Psoas muscle (tissue), 8 donors: ENCODE measurements around the gene GRM5. TPM values are rescaled to one million over a fixed set of nuclear protein-coding genes. Genes with fewer than 3 reads are reported as not detected.
"Not testable (repeated sequence)": the region's sequence is repeated elsewhere in the genome, so short reads cannot be mapped to it uniquely, and the experiment has no call there.

Experiments used
- ATAC-seq, 4 donors: fragments of 200-7000 bp; cut with Tn5 transposase; one replicate each; pipeline ENCODE4 v1.9.1; 2020; ENCODE audit warnings: moderate library complexity in 3 of 4, mild to moderate bottlenecking in 2 of 4
- DNase-seq, 2 donors: peaks; one replicate each; pipeline ENCODE4 v3.0.0-alpha.2; 2020
- H3K27ac ChIP-seq: fragments of 200-600 bp; one replicate; pipeline ENCODE4 v1.8.0; 2022
- H3K27me3 ChIP-seq, 3 donors: fragments of 200-600 bp in 1 of 3; one replicate each; pipeline versions ENCODE4 v1.6.1 to v1.8.0; 2013 to 2022; ENCODE audit warnings: low read length in 2 of 3, mild to moderate bottlenecking in 2 of 3, moderate library complexity in 1 of 3; ENCODE audit not compliant: insufficient read depth in 3 of 3
- H3K36me3 ChIP-seq, 2 donors: fragments of 200-600 bp in 1 of 2; one replicate each; pipeline versions ENCODE4 v1.6.1 to v1.8.0; 2013 to 2022; ENCODE audit warnings: low read depth in 1 of 2, mild to moderate bottlenecking in 1 of 2, moderate library complexity in 1 of 2; ENCODE audit not compliant: insufficient read depth in 1 of 2
- H3K4me1 ChIP-seq: fragments of 200-600 bp; one replicate; pipeline ENCODE4 v1.8.0; 2022
- H3K4me3 ChIP-seq: fragments of 200-600 bp; one replicate; pipeline ENCODE4 v1.8.0; 2022; ENCODE audit warnings: mild to moderate bottlenecking
- H3K9me3 ChIP-seq: fragments of 200-600 bp; one replicate; pipeline ENCODE4 v1.8.0; 2022
- CTCF ChIP-seq: fragments of 200-600 bp; IDR thresholded peaks from one replicate; pipeline ENCODE4 v1.8.0; 2022; ENCODE audit warnings: antibody characterized with exemption
- WGBS, 3 donors: extraction: QIAGEN DNeasy Blood & Tissue Kit; methylation state at CpG; one replicate each; pipeline versions ENCODE4 v1.1.6 to v1.1.7; 2013; 5-methylcytosine and 5-hydroxymethylcytosine counted together
- intact Hi-C, 2 donors: fragments of 100-400 bp; cut with DNase I; formaldehyde crosslinking; loops; one replicate each; pipeline versions ENCODE4 v1.11.0 to v1.14.2; 2022
- polyA plus RNA-seq, 3 donors: library from polyadenylated mRNA; stranded (reverse); fragments of 200-250 nt; gene quantifications; one replicate each; pipeline ENCODE4 v1.2.3, GENCODE V29; 2013
- total RNA-seq, 4 donors: library from RNA; stranded (reverse); fragmentation: NEBNext Ultra II Directional in 2 of 4; extraction: Animal tissue kit (Norgen Biotek cat#: 25700) in 2 of 4; gene quantifications; one replicate each; pipeline versions ENCODE4 v1.2.1 to v1.2.4, GENCODE V29; 2021 to 2023
- donor health status: healthy with polysubstance abuse.
- donor health status: DM: no; HTN: no; CAD: no; lungs with moderate emphysema.
- donor health status: Bipolar disorder and iron deficiency.
- donor health status: healthy.
- donor health status: DM: yes; HTN: yes; CAD: no.
- donor health status: DM: no; HTN: no; CAD: no.
- donor health status: DM: no; HTN: no; CAD: no.
- donor health status: DM: yes; HTN: yes; CAD: no.

Gene GRM5
- total and polyA plus RNA-seq, 7 donors = under 0.01 TPM; not detected in 6

GRCh38 chr11:88464528-88464927 is 601.3 kb downstream of the GRM5 start:
- Histone ChIP-seq H3K27ac (no peak overlapping the region), H3K4me1 (no peaks in the 10 kb centered on the region), H3K4me3 (no peak overlapping the region), H3K9me3 (no peaks in the 10 kb centered on the region), H3K36me3 (no peaks in the 10 kb centered on the region), H3K27me3 (no peaks in the 10 kb centered on the region)
- no peak for DNase-seq
- no peak for ATAC-seq
- WGBS, 3 donors = 86 to 89% (median 89%) methylated on average over 4 of the region's 4 CpGs
- TF ChIP-seq CTCF = no peak
- intact Hi-C loops = no loop called here

- ATAC-seq, DNase-seq, intact Hi-C loops, H3K27ac ChIP-seq, H3K27me3 ChIP-seq, H3K36me3 ChIP-seq, H3K4me3 ChIP-seq, H3K4me1 ChIP-seq, H3K9me3 ChIP-seq: not testable (repeated sequence)
- 82 to 88% (median 85%) methylated on average over 6 of the region's 6 CpGs for WGBS, 3 donors
Observed at GRCh38 chr11:88463301-88463700, 602.5 kb downstream of the GRM5 start.

- H3K27me3 ChIP-seq, DNase-seq, H3K4me3 ChIP-seq, H3K4me1 ChIP-seq, H3K9me3 ChIP-seq, H3K27ac ChIP-seq, ATAC-seq, intact Hi-C loops, H3K36me3 ChIP-seq: not testable (repeated sequence)
- 88 to 93% (median 88%) methylated on average over 4 of the region's 4 CpGs for WGBS, 3 donors
Observed at GRCh38 chr11:88458047-88458446, 607.7 kb downstream of the GRM5 start.

GRCh38 chr11:88455974-88456373 is 609.8 kb downstream of the GRM5 start:
- Histone ChIP-seq H3K4me3 (no peak overlapping the region), H3K27me3 (no peaks in the 10 kb centered on the region), H3K9me3 (no peaks in the 10 kb centered on the region), H3K27ac (no peak overlapping the region), H3K4me1 (no peaks in the 10 kb centered on the region), H3K36me3 (no peaks in the 10 kb centered on the region)
- intact Hi-C loops = no loop called here
- WGBS, 3 donors = 94 to 96% (median 95%) methylated on average over 2 of the region's 2 CpGs
- DNase-seq = no peak
- no peak for TF ChIP-seq CTCF
- ATAC-seq = no peak

- Histone ChIP-seq H3K36me3 (no peaks in the 10 kb centered on the region), H3K9me3 (no peaks in the 10 kb centered on the region), H3K27ac (no peak overlapping the region), H3K4me1 (no peaks in the 10 kb centered on the region), H3K4me3 (no peak overlapping the region), H3K27me3 (no peaks in the 10 kb centered on the region)
- 81 to 87% (median 83%) methylated on average over 3 of the region's 3 CpGs for WGBS, 3 donors
- DNase-seq (no peak), ATAC-seq (no peak)
- intact Hi-C loops = no loop called here
- no peak for TF ChIP-seq CTCF
Observed at GRCh38 chr11:88454881-88455280, 610.9 kb downstream of the GRM5 start.

Other genes starting within 250 kb of the GRM5 start
- gene TYR, start 111.9 kb upstream of the GRM5 start, total RNA-seq = not detected
- not detected for gene TYR, start 111.9 kb upstream of the GRM5 start, polyA plus RNA-seq